Calu3 (cell line): ENCODE measurements around the gene NPAS3. TPM values are rescaled to one million over a fixed set of nuclear protein-coding genes. Genes with fewer than 3 reads are reported as not detected.

Experiments
- BruUV-seq: library from RNA; stranded (reverse); fragments of 400-500 nt; replicated peaks from 2 replicates; lab custom pipeline; 2021; lab: Mats Ljungman, UMichigan
- CTCF ChIA-PET: fragments of 300-600 bp; sonication (Branson Sonifier 250); formaldehyde crosslinking; loops from one replicate; lab custom pipeline; 2022; ENCODE audit warnings: antibody characterized with exemption; lab: Charles Lee
- DNase-seq: peaks from one replicate; pipeline ENCODE4 v3.0.0; 2022
- H3K27ac Mint-ChIP-seq: one replicate; pipeline ENCODE4 v1.8.0; 2022; ENCODE audit warnings: mixed read lengths; ENCODE audit not compliant: unreplicated experiment
- H3K27me3 Mint-ChIP-seq: one replicate; pipeline ENCODE4 v1.8.0; 2022; ENCODE audit warnings: mixed read lengths; ENCODE audit not compliant: unreplicated experiment
- H3K36me3 Mint-ChIP-seq: one replicate; pipeline ENCODE4 v1.8.0; 2022; ENCODE audit warnings: mild to moderate bottlenecking, moderate library complexity, mixed read lengths; ENCODE audit not compliant: insufficient read depth, unreplicated experiment
- H3K4me1 Mint-ChIP-seq: one replicate; pipeline ENCODE4 v1.8.0; 2022; ENCODE audit warnings: mild to moderate bottlenecking, low read depth, mixed read lengths; ENCODE audit not compliant: unreplicated experiment
- H3K4me3 Mint-ChIP-seq: one replicate; pipeline ENCODE4 v1.8.0; 2022; ENCODE audit warnings: mild to moderate bottlenecking, low read depth, moderate library complexity, mixed read lengths; ENCODE audit not compliant: unreplicated experiment
- H3K9me3 Mint-ChIP-seq: one replicate; pipeline ENCODE4 v1.8.0; 2022; ENCODE audit warnings: low read depth, mixed read lengths; ENCODE audit not compliant: unreplicated experiment
- CTCF ChIP-seq: fragments of 200-600 bp; IDR thresholded peaks from one replicate; pipeline ENCODE4 v1.8.0; 2022; ENCODE audit warnings: antibody characterized with exemption; ENCODE audit not compliant: unreplicated experiment
- intact Hi-C: fragments of 100-400 bp; cut with micrococcal nuclease; formaldehyde crosslinking; loops from one replicate; pipeline ENCODE4 v1.10.0; 2022; ENCODE audit not compliant: unreplicated experiment
- total RNA-seq: library from RNA; stranded (reverse); gene quantifications from 2 replicates; pipeline ENCODE4 v1.2.3, GENCODE V29; 2022

The NPAS3 gene
- total RNA-seq, 1 experiment from 2014 or later: not detected

- CTCF ChIA-PET: no interaction called here
- no peaks in the 10 kb centered on the region for H3K36me3 Mint-ChIP-seq
- no peaks in the 10 kb centered on the region for H3K4me1 Mint-ChIP-seq
- no peak for TF ChIP-seq CTCF
- no TSS peak for BruUV-seq
- intact Hi-C loops: no loop called here
- H3K27ac Mint-ChIP-seq: no peak overlapping the region
- H3K9me3 Mint-ChIP-seq: no peaks in the 10 kb centered on the region
- DNase-seq: no peak
- H3K4me3 Mint-ChIP-seq: no peak overlapping the region
- H3K27me3 Mint-ChIP-seq: no peaks in the 10 kb centered on the region
Observed at GRCh38 chr14:33335366-33335765, 396.7 kb downstream of the NPAS3 start.

- peaks cover 18% of the 10 kb centered on the region for H3K27me3 Mint-ChIP-seq
- no TSS peak for BruUV-seq
- no peak overlapping the region for H3K27ac Mint-ChIP-seq
- intact Hi-C loops: no loop called here
- CTCF ChIA-PET: no interaction called here
- H3K4me3 Mint-ChIP-seq: no peak overlapping the region
- H3K36me3 Mint-ChIP-seq: no peaks in the 10 kb centered on the region
- TF ChIP-seq CTCF: no peak
- DNase-seq: no peak
- no peaks in the 10 kb centered on the region for H3K4me1 Mint-ChIP-seq
- H3K9me3 Mint-ChIP-seq: no peaks in the 10 kb centered on the region
Observed at GRCh38 chr14:33342299-33342974, 403.8 kb downstream of the NPAS3 start.

DNA sequence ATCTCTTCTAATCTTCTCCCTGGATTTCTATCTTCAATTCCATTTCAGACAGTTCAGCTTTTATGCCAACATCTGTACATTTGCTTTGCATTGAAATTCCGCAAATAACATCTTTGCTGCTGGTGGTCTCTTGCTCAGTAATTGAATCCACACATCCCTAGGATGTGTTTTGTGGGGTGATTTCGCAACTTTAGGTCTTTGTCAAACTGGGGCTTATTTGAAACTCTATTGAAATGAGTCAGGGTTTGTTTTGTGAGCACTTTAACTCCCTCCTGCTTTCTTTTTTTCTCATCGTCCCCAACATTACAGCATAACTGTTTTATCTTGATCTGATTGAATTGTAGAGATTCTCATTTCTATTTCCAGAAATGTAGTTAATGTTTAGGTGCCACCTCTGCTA lies 404.3 kb downstream of the NPAS3 start:
- no TSS peak for BruUV-seq
- no peak for DNase-seq
- TF ChIP-seq CTCF: no peak
- no peaks in the 10 kb centered on the region for H3K36me3 Mint-ChIP-seq
- intact Hi-C loops: no loop called here
- CTCF ChIA-PET: no interaction called here
- no peaks in the 10 kb centered on the region for H3K9me3 Mint-ChIP-seq
- no peaks in the 10 kb centered on the region for H3K4me1 Mint-ChIP-seq
- H3K27me3 Mint-ChIP-seq: peaks cover 18% of the 10 kb centered on the region
- H3K4me3 Mint-ChIP-seq: no peak overlapping the region
- H3K27ac Mint-ChIP-seq: no peak overlapping the region

DNA sequence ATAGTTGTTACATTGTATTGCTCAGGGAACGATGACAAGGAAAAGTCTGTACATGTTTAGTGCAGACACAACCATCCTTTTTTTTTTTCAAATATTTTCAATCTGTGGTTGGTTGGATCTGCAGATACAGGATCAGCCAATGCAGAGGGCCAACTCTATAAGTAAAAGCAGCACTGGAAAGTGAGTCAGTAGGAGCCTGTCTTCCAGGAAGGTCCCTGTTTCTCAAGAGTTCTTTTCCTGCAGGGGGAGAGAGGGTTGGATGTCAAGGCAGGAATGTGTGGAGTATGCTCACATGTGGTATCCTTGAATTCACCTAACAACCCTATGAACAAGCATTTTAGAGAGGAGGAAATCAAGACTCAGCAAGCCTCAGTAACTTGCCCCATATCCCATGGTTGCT lies 409.1 kb downstream of the NPAS3 start:
- no peak for TF ChIP-seq CTCF
- Mint-ChIP-seq H3K9me3 (no peaks in the 10 kb centered on the region), H3K27me3 (peaks cover 11% of the 10 kb centered on the region), H3K4me1 (no peaks in the 10 kb centered on the region), H3K36me3 (no peaks in the 10 kb centered on the region), H3K27ac (no peak overlapping the region), H3K4me3 (no peak overlapping the region)
- intact Hi-C loops: no loop called here
- CTCF ChIA-PET: no interaction called here
- BruUV-seq: no TSS peak
- DNase-seq: no peak
